ENCODE measurements around the gene CCNL2.
"Not testable (repeated sequence)": the region's sequence is repeated elsewhere in the genome, so short reads cannot be mapped to it uniquely, and the experiment has no call there.

DNA sequence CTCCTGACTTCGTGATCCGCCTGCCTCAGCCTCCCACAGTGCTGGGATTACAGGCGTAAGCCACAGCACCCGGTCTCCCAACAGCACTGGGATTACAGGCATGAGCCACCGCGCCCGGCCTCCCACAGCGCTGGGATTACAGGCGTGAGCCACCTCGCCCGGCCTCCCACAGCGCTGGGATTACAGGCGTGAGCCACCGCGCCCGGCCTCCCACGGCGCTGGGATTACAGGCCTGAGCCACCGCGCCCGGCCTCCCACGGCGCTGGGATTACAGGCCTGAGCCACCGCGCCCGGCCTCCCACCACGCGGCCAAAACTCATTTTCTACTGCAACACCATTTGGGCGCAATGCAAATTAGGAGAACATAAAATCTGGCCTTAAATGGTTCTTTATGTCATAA, 13.8 kb downstream of the CCNL2 start:
- TF ChIP-seq CTCF, POLR2A (IDR thresholded peaks at IDR 0.05): not testable (repeated sequence)

Data from lower leg skin (tissue), 3 donors.